PFSK-1 (cell line): ENCODE measurements around the gene BARHL1.

Experiments
- POLR2AphosphoS5 ChIP-seq: IDR thresholded peaks from 2 replicates; pipeline ENCODE4 v1.6.1; 2012; ENCODE audit warnings: low read depth, mild to moderate bottlenecking, control low read depth, low read length, moderate library complexity
- TAF1 ChIP-seq: IDR thresholded peaks from 2 replicates; pipeline ENCODE4 v1.6.1; 2012; ENCODE audit warnings: low read length, control low read depth, borderline replicate concordance; ENCODE audit not compliant: insufficient read depth

DNA sequence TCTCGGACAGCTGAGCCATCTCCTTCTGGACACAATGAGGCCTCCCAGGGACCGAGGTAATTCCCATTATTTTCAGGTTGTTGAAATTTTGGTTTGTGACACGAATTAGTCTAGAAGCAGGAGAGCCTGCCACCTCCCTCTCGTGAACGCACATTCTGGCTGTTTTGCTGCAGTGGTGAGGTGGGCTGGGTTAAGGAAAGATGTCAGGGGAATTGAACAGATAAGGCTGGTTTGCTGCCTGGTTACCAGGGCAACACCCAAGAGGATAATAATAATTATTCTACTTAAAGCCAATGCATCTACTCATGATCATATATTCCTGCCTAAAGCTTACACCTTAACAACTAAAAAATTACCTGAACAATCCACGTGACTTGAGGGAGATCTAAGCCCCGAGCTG lies 49.3 kb downstream of the BARHL1 start:
- no peak for TF ChIP-seq TAF1
- no peak for TF ChIP-seq POLR2AphosphoS5
